ENCODE measurements around the gene BUB1. TPM values are rescaled to one million over a fixed set of nuclear protein-coding genes. Genes with fewer than 3 reads are reported as not detected.
"Not testable (repeated sequence)": the region's sequence is repeated elsewhere in the genome, so short reads cannot be mapped to it uniquely, and the experiment has no call there.

Gene BUB1
- total RNA-seq, 2 experiments from 2014 or later, result 102 to 111 TPM

DNA sequence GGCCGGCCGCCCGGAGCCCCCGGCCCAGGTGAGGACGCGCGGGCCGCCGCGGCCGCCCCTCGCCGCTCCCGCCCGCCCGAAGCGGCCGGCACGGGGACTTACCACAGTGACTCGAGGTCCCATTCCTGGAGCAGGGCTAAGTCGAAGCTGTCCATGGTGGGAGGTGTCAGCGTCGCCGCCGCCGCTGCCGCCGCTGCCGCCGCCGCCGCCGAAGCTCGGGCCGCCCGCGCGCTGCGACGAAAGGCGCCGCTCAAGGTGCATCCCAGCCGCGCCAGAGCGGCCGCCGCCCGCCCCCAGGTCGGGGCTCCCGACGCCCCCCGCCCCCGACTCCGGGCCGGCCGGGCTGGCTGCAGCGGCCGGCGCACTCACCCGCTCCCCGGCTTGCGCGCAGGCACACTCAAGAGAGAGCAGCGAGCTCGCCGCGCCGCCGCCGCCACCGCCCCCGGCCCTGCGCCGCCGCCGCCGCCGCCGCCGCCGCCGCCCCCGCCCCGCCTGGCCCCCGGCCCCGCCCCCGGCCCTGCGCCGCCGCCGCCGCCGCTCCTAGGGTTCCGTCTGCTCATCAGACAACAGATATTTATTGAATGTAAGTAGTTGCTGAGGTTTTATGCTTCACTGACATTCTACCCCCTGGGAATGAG is 67.1 kb downstream of the BUB1 start:
- H3K4me1 Mint-ChIP-seq (ENCODE audit: low read depth); H3K4me3 Mint-ChIP-seq; H3K27ac Mint-ChIP-seq; DNase-seq; H3K27me3 Mint-ChIP-seq; CTCF ChIA-PET; H3K9me3 Mint-ChIP-seq; POLR2A ChIA-PET; H3K36me3 Mint-ChIP-seq (ENCODE audit: low read depth); intact Hi-C loops (cut with micrococcal nuclease): not testable (repeated sequence)
- ATAC-seq, result peak; percentile 57

DNA sequence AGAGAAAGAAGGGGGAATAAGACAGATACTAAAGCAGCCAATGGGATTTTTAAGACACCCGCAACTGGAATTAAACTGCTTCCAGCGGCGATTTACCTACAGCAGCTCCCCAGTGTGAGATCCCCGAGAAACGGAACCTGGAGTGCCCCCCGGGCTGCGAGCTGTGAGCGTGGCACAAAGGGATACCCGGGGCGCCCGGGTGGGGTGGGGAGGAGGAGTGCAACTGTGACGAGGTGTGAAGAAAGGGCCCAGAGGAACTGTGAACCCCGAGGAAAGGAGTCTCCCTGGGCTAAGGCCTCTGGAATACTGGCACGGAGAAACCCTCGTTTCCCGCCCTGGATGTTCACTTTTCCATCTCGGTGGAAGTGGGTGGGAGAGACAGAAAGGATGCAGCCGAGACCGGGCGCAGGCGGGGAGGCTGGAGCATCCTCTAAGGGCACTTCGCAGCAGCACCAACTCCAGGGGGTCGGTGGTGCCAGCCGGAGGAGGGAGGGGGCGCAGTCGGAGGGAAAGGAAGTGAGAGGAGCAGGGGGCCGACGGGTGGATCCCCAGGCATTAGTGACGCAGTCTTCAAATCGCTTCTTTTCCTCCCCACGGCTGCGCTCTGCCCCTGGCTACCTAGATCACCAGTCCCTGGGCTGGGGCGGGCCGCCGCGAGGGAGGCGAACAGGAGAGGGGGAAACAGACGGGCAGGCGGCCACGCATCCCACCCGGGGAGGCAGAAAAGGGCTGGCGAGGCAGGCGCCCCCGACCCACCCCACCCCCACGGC is 67.8 kb downstream of the BUB1 start:
- H3K27me3 Mint-ChIP-seq; DNase-seq; H3K36me3 Mint-ChIP-seq (ENCODE audit: low read depth); H3K9me3 Mint-ChIP-seq; H3K27ac Mint-ChIP-seq; H3K4me3 Mint-ChIP-seq; POLR2A ChIA-PET; H3K4me1 Mint-ChIP-seq (ENCODE audit: low read depth); intact Hi-C loops (cut with micrococcal nuclease); CTCF ChIA-PET: not testable (repeated sequence)
- peak; percentile 61 for ATAC-seq

DNA sequence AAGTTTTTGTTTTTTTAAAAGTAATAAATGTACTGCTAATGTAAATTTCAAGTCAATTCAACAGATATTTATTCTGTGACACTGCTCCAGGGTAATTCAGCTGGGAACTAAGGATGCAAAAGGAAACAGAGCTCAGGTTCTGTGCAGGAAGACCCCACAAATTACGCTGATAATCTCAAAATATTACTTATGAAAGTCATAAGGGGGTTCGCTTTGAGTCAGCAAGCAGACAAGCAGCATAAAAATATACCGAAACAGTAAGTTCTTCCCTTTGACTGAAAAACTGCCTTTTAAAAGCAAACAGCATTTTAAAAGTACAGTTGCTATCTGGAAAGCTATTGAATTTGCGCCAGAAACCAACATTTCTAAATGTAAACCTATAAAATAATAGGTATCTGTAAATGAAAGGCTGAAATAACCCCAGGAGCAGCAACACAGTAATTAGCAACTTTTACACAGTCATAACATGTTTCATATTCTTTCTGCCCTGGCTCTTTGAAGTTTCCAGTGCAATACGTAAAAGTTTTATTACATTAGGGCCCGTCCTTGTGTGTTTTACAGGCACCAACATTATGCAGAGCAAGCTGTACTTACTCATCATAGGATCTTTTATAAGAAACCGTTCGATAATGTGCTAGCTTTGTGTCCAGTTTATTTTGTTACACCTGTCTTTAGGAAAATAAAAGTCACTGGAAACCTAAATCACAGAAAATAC is 68.9 kb downstream of the BUB1 start:
- DNase-seq; H3K27ac Mint-ChIP-seq; H3K9me3 Mint-ChIP-seq; H3K36me3 Mint-ChIP-seq (ENCODE audit: low read depth); H3K4me3 Mint-ChIP-seq; CTCF ChIA-PET; POLR2A ChIA-PET; intact Hi-C loops (cut with micrococcal nuclease); H3K4me1 Mint-ChIP-seq (ENCODE audit: low read depth); H3K27me3 Mint-ChIP-seq; ATAC-seq: not testable (repeated sequence)

DNA sequence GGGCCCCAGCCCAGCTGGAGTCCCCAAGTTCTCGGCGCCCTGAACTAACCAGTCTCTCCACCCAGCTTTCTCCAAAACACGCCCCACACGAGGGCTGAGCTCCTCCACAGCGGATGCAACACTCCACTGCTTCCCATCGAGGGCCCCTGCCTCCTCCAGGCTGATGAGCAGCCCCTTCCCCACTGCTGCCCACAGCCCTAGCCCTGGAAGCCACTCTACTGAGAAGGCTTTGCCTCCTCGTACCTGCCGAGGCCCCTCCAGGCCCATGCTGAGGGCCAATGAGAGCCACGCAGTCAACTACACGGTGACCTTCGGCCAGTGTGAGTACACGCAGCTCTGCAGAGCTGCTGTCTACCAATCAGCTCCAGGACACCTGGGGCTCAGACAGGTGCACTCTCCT is 72.8 kb downstream of the BUB1 start:
- H3K27ac Mint-ChIP-seq; H3K9me3 Mint-ChIP-seq; ATAC-seq; H3K4me3 Mint-ChIP-seq; CTCF ChIA-PET; H3K4me1 Mint-ChIP-seq (ENCODE audit: low read depth); DNase-seq; intact Hi-C loops (cut with micrococcal nuclease); H3K36me3 Mint-ChIP-seq (ENCODE audit: low read depth); POLR2A ChIA-PET; H3K27me3 Mint-ChIP-seq: not testable (repeated sequence)

DNA sequence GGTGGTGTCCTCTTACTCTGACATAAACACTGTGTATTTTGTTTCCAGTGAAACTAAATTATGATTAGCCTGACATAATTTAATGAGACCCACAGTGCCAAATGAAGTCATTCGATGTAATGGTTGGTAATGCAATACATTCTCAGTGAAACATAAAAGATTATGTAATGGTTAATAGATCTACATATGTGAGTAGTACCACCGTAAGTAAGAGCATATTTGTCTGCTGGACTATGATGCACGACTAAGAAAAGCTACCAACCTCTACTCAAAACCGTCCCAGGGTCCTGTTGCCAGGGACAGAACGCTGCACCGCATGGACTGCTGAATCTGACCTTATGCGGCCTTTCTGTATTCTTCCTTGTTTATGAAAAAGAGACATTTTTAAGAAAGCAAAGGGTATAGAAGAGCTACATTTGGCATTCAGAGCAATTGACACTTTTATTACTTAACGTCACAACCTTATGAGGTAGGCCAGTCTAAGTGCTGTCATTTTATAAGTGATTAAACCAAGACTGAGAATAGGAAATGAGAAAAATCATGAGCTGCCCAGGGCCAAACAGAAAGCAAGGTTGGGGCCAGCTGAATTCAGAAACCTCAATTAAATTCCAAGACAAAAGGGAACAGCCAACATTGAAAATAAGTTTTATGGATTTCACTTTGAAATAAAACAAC is 73.8 kb downstream of the BUB1 start:
- DNase-seq; H3K9me3 Mint-ChIP-seq; H3K27me3 Mint-ChIP-seq; H3K36me3 Mint-ChIP-seq (ENCODE audit: low read depth); intact Hi-C loops (cut with micrococcal nuclease); H3K4me3 Mint-ChIP-seq; POLR2A ChIA-PET; ATAC-seq; CTCF ChIA-PET; H3K4me1 Mint-ChIP-seq (ENCODE audit: low read depth); H3K27ac Mint-ChIP-seq: not testable (repeated sequence)

DNA sequence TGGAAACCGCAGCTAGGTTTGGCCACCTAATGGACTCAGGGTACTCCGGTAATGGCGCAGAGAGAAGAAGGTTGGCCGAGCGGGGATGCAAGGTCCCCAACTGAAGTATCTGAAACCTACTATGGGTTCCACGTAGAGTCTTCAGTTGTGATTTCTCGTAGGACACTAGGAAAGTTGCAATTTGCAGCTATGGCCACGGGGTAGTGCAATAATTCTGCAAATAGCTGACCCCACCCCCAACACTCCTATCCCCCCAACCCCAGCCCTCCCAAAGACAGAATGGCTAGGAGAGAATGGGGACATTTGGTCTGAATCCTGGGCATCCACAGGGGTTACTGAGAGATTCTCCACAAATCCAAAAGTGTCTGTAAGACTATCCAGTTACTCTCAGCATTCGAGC is 75.7 kb downstream of the BUB1 start:
- POLR2A ChIA-PET; H3K36me3 Mint-ChIP-seq (ENCODE audit: low read depth): not testable (repeated sequence)

DNA sequence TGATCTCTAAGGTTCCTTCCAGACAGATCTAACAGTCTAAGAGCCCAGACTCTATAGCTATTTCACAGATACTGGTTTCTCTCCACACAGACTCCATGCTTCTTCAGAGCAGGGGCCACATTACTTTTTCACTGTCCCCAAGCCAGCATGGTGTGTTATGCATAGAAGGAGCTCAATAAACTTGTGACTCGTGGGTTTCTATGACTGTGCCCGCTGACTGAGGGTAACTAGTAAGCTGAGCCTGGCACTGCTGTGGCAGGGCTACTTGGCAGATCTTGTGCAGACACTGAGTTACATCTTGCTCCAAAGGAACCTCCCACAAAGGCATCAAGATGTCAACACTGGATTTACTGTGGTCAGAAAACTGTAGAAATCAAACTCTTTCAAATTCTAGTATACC is 85.9 kb downstream of the BUB1 start:
- POLR2A ChIA-PET; H3K27ac Mint-ChIP-seq; CTCF ChIA-PET; H3K4me3 Mint-ChIP-seq; H3K36me3 Mint-ChIP-seq (ENCODE audit: low read depth); H3K9me3 Mint-ChIP-seq; ATAC-seq; intact Hi-C loops (cut with micrococcal nuclease); H3K4me1 Mint-ChIP-seq (ENCODE audit: low read depth); H3K27me3 Mint-ChIP-seq; DNase-seq: not testable (repeated sequence)

More for the DNA sequence above, 75.7 kb downstream of the BUB1 start:
- H3K27ac Mint-ChIP-seq; H3K4me1 Mint-ChIP-seq (ENCODE audit: low read depth); H3K27me3 Mint-ChIP-seq; DNase-seq; H3K4me3 Mint-ChIP-seq; ATAC-seq; H3K9me3 Mint-ChIP-seq; CTCF ChIA-PET; intact Hi-C loops (cut with micrococcal nuclease): not testable (repeated sequence)

DNA sequence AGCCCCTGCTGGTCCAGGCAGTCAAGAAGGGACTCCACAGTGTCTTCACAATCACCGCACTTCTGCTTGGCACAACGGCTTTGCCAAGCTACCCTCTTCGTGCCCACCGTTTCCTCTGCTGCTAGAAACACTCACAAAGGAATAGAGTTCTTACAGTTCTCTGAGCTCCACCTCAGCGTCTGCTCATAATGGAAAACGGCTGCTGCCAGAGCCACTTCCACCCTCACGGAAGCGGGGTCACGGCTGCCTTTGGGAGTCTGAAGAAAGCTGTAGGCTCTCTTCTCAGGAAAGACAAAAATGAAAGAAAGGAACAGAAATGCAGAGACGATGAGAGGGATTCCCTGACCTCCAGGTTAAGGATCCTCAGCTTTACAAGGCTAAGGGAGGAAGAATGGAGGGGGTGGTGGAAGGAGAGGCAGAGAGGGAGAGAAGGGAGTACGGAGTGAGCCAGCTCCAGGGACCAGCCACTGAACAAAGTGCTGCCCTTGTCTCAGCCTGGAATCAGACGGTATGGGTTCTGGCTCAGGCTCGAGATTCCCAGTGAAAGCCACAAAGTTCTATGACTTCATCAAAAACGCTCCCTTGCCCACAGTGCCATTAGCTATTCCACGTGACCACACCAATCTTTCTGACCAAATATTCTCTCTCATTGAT is 88.1 kb downstream of the BUB1 start:
- H3K9me3 Mint-ChIP-seq; POLR2A ChIA-PET; H3K27ac Mint-ChIP-seq; ATAC-seq; H3K27me3 Mint-ChIP-seq; H3K4me1 Mint-ChIP-seq (ENCODE audit: low read depth); CTCF ChIA-PET; H3K4me3 Mint-ChIP-seq; intact Hi-C loops (cut with micrococcal nuclease); DNase-seq; H3K36me3 Mint-ChIP-seq (ENCODE audit: low read depth): not testable (repeated sequence)

DNA sequence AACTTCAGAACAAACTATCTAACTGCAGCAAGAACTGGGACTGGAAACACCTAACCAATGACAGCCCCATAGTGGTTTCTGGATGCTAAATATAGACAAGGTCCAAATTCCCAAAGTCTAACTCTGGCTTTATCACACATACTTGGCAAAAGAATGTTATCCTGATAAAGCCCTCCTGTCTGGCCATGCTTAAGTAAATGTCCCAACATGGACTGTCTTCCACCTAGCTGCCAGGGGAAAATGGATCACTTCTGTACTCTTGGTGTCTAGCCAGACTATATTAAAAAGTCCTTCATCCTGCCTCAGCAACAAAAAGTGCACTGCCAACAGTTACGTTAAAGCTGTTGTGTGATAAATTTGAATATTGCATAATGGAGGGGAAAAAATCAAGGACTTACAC is 89.3 kb downstream of the BUB1 start:
- H3K4me1 Mint-ChIP-seq (ENCODE audit: low read depth); DNase-seq; H3K27me3 Mint-ChIP-seq; CTCF ChIA-PET; intact Hi-C loops (cut with micrococcal nuclease); H3K4me3 Mint-ChIP-seq; ATAC-seq; H3K27ac Mint-ChIP-seq; H3K9me3 Mint-ChIP-seq; H3K36me3 Mint-ChIP-seq (ENCODE audit: low read depth); POLR2A ChIA-PET: not testable (repeated sequence)

All from activated CD8-positive, alpha-beta T cell treated with anti-CD3 and anti-CD28 coated beads for 36 hours (primary cell).